NCI-H146 treated with DMSO at 0.1 percent for 48 hours (cell line): ENCODE data around the gene KDM1B.
A peak's percentile ranks its signal among the peaks of the same experiment; 100 is the strongest.

Experiments
- DNase-seq: peaks from one replicate; lab custom pipeline; 2025; ENCODE audit not compliant: unreplicated experiment; lab: John Stamatoyannopoulos, UW

Gene KDM1B

DNA sequence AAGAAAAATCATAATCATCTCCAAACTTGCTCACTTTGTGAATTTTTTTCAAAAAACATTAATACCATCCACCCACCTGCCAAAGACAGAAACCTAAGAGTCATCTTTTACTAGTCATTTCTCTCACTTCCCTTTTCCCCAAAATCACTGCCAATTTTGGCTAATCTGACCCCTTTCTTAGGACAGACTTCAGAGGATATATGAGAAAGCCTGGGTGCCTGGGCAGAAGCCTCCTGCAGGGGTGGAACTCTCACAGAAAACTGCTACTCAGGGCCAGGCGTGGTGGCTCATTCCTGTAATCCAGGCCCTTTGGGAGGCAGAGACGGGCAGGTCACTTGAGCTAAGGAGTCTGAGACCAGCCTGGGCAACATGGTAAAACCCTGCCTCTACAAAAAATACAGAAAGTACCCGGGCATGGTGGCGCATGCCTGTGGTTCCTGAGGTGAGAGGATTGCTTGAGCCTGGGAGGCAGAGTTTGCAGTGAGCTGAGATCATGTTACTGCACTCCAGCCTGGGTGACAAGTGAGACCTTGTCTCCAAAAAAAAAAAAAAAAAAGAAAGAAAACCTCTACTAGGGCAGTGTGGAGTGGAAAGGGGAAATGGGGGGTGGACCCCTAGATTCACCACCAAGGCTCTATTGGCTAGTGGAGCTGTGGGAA lies 105.4 kb downstream of the KDM1B start:
- no peak for DNase-seq

DNA sequence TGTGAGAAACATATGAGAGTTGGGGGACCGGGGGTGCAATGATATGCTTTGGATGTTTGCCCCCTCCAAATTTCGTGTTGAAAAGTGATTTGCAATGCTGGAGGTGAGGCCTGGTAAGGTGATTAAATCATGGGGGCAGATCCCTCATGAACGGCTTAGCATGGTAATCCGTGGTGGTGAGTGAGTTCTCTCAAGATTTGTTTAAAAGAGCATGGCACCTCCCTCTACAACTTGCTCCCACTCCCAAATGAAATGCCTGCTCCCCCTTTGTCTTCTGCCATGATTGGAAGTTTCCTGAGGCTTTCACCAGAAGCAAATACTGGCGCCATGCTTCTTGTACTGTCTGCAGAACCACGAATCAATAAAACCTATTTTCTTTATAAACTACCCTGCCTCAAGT lies 106.7 kb downstream of the KDM1B start:
- no peak for DNase-seq

GRCh38 chr6:18262702-18263417 lies 107.6 kb downstream of the KDM1B start:
- DNase-seq = peak; percentile 14

DNA sequence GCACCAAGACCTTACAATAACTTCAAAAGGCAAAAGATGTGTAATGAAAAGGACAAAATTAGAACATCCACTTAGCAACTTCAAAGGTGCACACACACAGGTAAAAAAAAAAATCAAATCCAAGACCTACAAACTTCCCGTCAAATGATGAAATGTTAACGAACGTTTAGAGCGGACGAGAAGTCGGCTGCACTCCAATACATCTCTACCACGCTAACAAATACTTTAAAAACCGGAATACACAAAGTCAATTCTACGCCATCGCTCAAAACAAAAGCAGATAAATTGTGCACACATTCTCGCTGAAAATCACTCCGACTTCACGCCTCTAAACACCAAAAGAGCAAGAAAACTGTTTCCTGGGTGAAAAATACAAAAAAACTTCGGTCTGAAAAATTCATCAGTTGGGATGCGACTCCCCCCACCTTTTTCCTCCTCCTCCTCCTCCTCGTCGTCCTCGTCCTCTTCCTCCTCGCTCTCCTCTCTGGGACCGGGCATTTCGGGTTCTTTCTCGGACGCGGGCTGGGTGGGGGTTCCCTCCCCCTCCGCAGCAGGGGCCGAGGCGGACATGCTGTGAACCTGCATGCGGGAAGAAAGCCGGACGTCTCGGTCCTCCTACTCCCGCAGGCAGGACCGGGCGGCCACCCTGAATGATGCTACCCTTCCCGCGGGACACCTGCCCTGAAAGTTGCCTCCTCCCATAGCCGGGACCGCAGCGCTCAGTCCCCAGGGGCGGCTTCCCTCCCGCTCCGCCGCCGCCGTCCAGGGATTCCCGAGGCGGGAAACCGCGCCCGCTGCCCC lies 108.4 kb downstream of the KDM1B start:
- DNase-seq = peak; percentile 16

DNA sequence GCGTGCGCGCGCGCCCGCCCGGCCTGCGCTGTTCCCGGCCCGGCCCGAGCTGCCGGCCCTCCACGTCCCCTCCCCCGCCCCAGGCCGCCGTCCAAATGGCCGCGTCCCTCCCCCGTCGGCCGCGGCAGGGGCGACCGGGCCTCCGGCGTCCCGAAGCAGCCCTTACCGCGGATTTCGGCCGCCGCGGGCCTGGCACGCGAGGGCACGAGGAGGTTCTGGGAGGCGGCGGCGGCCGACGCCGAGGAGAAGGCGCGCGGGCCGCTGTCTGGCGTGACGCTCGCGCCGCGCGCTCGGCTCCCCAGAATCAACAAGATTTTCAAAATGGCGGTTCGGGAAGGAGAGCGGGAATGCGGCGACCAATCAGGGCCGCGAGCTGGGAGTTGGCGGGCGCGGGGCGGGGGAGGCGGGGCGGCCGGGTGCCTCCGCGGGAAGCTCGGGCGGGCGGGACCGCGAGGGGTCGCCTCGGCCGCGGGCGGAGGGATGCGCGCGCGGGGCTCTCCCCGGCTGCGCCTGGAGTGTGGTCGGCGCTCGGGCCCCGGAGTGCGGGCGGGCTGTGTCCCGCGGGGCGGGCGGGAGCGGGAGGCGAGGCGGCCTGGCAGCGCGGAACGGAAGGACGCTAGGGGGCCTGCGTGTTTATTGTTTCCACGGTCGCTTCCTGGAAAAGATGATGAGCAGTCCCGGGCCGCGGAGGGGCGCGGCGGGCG lies 109.1 kb downstream of the KDM1B start, which contains the start of gene DEK:
TSS of gene DEK (minus strand) at position 312 of the 704 bp plus-strand sequence. CDS start 543 bp downstream, outside the sequence.
- peak; percentile 74 for DNase-seq

GRCh38 chr6:18264923-18265377 lies 109.7 kb downstream of the KDM1B start:
- peak; percentile 33 for DNase-seq

GRCh38 chr6:18265787-18266522 lies 110.7 kb downstream of the KDM1B start:
- no peak for DNase-seq

GRCh38 chr6:18266523-18266912 lies 111.3 kb downstream of the KDM1B start:
- no peak for DNase-seq

DNA sequence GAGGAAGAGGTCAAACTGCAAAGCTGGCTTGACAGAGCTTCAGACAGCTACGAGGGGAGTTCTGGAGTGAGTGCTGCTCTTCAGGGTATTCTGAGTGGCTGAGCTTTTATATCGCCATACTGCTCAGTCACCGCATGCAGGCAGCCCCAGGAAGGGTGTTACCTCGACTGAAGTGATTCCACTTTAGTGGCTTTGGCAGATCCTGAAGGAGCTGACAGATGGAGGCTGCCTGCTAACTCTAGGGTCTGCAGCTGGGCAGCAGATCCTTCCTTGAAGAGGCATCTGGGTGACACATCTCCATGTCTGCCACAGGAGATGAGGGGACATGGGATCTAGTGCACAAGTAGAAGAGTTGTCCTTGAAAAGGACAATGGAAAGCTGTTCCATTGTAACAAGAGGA lies 112.8 kb downstream of the KDM1B start:
- no peak for DNase-seq

DNA sequence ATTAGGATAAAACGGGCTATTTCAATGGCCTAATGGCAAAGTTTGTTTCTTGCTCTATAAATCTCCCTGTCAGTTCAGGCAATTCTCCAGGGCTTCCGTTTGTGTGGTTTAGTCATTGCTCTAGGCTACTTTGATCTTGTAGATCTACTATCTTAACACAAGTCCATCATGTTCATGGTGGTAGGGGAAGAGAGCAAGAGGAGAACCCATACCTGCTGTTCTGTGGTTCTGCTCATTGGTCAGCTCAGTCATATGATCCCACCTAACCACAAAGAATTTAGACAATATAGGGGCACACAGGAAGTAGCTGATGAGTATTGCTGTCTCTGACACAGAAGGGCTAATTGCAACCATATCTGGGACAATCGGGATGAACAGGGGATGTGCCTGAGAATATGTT lies 114.0 kb downstream of the KDM1B start:
- DNase-seq = peak; percentile 68

DNA sequence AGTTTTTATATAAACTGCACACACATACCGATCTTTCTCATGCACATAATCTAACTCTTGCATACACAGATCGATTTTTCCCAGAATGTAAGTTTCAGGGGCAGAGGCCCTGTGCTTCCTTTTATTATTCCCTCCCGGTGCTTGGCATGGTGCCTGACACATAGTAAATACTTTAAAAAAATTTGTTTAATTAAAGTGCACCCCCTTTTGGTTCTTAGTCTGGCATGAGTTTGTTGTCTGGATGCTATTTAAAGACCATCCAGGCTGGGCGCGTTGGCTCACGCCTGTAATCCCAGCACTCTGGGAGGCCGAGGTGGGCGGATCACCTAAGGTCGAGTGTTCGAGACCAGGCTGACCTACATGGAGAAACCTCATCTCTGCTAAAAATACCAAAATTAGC lies 114.5 kb downstream of the KDM1B start:
- DNase-seq = no peak

DNA sequence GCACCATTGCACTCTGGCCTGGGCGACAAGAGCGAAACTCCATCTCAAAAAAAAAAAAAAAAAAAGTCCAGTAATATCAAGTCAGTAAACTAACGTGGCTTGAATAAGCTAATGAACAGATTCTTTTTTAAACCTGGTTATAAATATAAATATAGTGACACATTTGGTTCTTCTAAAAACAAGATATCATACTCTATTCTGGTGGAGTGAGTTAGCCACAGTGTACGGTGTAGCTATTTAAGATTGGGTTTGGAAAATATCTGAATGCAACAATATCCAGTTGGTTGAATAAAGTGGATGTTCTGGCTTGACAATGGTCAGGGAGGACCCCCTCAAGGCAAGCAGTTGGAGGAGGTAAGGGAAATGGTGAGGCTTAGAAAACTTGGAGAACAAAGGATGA lies 115.0 kb downstream of the KDM1B start:
- DNase-seq = no peak
